Right ventricle myocardium superior (tissue), 1 donor: ENCODE data around the gene TEAD2. TPM values are rescaled to one million over a fixed set of nuclear protein-coding genes. Genes with fewer than 3 reads are reported as not detected.
A peak's percentile ranks its signal among the peaks of the same experiment; 100 is the strongest.

Experiments used
- ATAC-seq: fragments of 200-7000 bp; cut with Tn5 transposase; one replicate; pipeline ENCODE4 v1.9.1; 2020; ENCODE audit warnings: mild to moderate bottlenecking; ENCODE audit not compliant: poor library complexity
- DNase-seq: peaks from one replicate; pipeline ENCODE4 v3.0.0-alpha.2; 2020
- intact Hi-C: fragments of 100-400 bp; cut with DNase I; formaldehyde crosslinking; loops from one replicate; pipeline ENCODE4 v1.11.2; 2022
- long read RNA-seq: library from polyadenylated mRNA; unstranded; transcript quantifications from one replicate; pipeline ENCODE4 v2.0.0, GENCODE V29; 2021
- total RNA-seq: library from RNA; stranded (reverse); fragmentation: NEBNext Ultra II Directional; extraction: Animal tissue kit (Norgen Biotek cat#: 25700); gene quantifications from one replicate; pipeline ENCODE4 v1.2.1, GENCODE V29; 2021
- donor health status: DM: no; HTN: yes; CAD: no; lungs with severe emphysema.

TEAD2 gene
- total RNA-seq: 57.9 TPM
- long read RNA-seq, transcript TEAD2-204 (13 exons, 2,141 nt): minor isoform, 6 of 192 reads
- long read RNA-seq, transcript TEAD2-201 (12 exons, 2,164 nt): major isoform, 31 of 192 reads
- long read RNA-seq, partial matches to known transcripts: 47 of 192 reads
- long read RNA-seq, other reads (novel, unspliced or antisense): 105 of 192 reads

GRCh38 chr19:49362048-49362928, at the start of gene TEAD2:
TEAD2 (minus strand) TSS chr19:49362416; CDS start chr19:49360075, 2,341 bp downstream.
- DNase-seq (peak; percentile 86), ATAC-seq (peak; percentile 77)
- intact Hi-C loops: no loop called here

DNA sequence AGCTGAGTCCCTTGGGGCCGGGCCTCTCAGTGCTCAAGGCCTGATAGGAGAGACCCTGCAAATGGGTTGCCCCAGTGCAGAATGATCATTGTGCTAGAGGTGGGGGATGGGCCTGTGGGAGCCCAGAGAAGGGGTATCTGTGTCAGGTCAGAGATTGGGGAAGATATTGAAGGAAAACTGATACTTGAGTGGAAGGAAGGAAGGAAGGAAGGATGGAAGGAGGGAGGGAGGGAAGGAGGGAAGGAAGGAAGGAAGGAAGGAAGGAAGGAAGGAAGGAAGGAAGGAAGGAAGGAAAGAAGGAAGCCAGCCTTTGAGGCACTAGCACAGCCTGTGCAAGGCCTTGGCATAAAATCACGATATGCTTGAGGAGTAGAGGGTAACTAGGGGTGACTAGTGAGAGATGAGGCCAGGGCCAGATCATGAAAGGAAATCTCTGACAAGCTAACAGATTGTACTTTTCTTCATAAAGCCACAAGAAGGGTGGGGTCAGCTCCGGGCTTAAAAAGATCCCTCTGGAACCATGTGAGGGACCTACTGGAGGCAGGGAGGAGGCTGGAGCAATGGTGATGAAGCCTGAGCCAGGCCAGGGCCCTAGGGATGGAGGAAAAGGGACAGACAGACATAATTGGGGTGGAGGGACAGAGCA, 49.6 kb upstream of the TEAD2 start:
- no peak for DNase-seq
- no peak for ATAC-seq
- intact Hi-C loops: no loop called here

DNA sequence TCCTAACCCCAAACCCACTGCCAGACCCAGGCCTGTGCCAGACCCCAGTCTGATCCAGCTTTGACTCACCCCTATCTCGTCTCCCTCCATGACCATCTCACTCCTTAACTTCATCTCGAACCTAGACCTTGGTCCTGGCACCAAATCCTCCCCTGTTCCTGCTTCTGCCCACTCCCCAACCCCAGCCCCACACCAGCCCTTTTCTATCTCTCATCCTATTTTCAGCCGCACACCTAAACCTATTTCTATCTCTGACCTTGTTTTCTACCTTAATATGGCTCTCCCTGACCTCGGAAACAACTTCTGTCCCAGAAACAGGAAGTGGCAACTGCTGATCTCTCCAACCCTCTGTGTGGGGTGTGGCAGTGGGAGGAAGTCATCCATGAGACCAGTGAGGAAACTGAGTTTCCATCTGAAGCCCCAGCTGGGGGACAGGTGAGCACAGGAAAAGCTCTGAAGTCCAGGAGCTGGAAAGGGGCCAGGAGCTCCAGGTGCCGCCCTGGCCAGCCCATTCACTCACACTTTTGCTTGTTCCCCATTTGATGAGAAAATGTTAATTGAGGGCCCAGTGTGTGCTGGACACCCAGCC, 47.3 kb upstream of the TEAD2 start:
- ATAC-seq (no peak), DNase-seq (no peak)
- intact Hi-C loops: no loop called here

GRCh38 chr19:49408816-49409440, 46.7 kb upstream of the TEAD2 start:
- ATAC-seq (no peak), DNase-seq (no peak)
- intact Hi-C loops: no loop called here

DNA sequence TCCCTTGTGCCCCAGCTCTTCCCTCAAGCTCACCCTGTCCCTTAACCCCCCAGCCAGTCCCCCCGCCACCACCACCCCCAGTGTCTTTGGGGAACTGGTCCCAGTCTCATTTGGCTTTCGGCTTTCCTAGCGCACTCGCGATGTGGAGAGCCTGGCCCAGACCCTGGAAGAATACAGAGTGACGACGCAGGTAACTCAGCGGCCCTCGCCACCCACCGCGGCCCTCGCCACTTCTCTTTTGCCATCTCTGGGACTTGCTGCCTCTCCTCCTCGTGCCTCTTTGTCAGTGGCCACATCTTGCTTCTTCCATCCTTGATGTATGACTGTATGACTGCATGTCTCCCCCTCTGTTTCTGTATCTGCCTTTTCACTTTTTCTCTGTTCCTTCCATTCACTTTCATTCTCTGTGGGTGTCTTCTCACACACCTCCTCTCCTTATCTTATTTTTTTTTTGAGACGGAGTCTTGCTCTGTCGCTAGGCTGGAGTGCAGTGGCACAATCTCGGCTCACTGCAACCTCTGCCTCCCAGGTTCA, 45.3 kb upstream of the TEAD2 start:
- ATAC-seq (no peak), DNase-seq (no peak)
- intact Hi-C loops: no loop called here

GRCh38 chr19:49407079-49407478, 44.9 kb upstream of the TEAD2 start:
- ATAC-seq (no peak), DNase-seq (no peak)
- intact Hi-C loops: no loop called here

DNA sequence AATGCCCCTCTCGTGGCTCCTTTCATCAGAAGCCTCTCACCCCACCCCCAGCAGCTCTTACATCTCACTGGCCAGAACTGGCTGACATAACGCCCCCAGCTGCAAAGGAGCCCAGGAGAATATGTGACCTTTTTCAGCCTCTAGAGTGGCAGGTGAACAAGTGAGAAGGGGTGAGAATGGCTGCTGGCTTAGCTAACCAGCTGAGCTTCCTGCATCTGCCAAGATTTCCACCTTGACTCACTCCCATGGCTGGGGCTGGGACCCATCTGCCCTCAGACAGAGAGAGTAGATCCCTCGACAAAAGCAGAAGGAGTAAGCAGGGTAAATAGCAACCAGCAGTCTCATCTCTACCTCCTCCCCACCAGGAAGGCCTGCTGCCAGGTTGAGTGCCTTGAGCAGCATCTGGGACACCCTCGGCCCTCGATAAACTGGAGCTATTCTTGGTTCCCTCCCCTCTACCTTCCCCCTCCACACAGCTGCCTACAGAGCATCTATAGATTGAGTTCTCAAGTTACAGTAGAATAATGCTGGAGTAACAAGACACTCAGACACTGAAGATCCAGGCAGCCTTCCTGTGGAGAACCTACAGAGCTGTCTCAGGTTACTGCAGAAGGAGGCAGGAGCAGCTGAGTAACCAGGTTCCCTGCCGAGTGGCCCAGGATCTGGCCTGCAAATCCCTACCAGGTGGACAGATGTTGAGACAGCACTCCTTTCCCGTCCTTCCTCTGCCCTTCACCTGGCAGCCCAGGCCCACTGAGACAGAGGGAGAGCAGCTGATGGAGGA, 41.4 kb upstream of the TEAD2 start:
- DNase-seq (no peak), ATAC-seq (no peak)
- intact Hi-C loops: no loop called here

DNA sequence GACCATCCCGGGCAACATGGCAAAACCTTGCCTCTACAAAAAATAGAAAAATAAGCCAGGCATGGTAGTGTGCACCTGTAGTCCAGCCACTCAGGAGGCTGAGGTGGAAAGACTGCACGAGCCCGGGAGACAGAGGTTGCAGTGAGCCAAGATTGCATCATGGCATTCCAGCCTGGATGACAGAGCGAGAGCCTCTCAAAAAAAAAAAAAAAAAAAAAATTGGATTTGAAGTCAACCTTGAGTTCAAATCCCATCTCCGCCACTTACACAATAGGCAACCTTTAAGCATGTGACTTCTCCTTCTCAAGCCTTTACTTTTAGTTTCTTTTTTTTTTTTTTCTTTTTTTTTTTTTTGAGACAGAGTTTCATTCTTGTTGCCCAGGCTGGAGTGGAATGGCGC, 37.8 kb upstream of the TEAD2 start:
- intact Hi-C loops: no loop called here
- no peak for ATAC-seq
- no peak for DNase-seq

GRCh38 chr19:49398931-49399330, 36.7 kb upstream of the TEAD2 start:
- no peak for ATAC-seq
- no peak for DNase-seq
- intact Hi-C loops: loop anchor here (10.0 kb wide), 1 partner anchor 146 kb away; no protein-coding TSS in a partner anchor

- intact Hi-C loops: loop anchor here (10.0 kb wide), 1 partner anchor 147 kb away; no protein-coding TSS in a partner anchor
- ATAC-seq: no peak
- DNase-seq: no peak
These were observed 35.9 kb upstream of the TEAD2 start for GRCh38 chr19:49398001-49398615.

GRCh38 chr19:49396738-49397505, 34.7 kb upstream of the TEAD2 start:
- intact Hi-C loops: loop anchor here (10.0 kb wide), 1 partner anchor 148 kb away; no protein-coding TSS in a partner anchor
- no peak for DNase-seq
- ATAC-seq: no peak

- DNase-seq (no peak), ATAC-seq (no peak)
- intact Hi-C loops: loop anchor here (10.0 kb wide), 1 partner anchor 149 kb away; no protein-coding TSS in a partner anchor
These were observed 33.6 kb upstream of the TEAD2 start for GRCh38 chr19:49395581-49396407.

GRCh38 chr19:49393881-49394280, 31.7 kb upstream of the TEAD2 start:
- intact Hi-C loops: loop anchor here (2.0 to 10.0 kb wide), 2 partner anchors 49 to 151 kb away; no protein-coding TSS in a partner anchor

DNA sequence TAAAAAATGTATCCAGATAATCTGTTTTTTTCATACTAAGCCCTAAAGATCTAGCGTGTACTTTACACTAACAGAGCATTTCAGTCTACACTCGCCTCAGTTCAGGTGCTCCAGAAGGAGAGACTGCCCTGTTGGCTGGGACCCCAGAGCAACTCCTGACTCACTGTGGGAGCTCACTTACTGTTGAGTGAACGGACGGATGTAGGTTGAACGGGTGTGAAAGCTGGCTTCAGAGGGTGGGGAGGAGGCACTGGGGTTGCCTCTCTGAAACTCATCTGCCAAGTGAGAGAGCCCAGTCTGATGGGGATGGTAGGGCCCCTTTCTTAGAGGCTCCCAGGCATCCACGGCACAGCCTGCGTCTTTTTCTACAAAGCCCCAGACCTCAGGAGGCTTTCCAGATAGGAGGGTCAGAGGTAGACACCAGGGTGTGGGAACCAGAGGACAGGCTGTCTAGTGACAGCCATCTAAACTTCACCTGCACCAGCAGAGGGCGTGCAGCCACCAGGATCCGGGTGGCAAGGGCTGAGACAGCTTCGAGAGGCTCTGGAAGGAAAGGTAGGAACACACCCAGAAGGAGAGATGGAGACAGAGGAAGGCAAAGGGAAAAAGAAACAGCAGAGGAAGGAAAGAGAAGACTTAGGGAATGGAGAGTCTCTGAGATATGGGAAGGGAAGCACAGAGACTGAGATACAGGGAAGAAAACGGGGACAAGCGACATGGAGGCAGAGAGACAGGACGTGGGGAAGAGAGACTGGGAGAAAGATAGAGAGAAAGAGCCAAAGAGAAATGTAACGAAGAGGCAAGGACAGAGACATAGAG, 29.6 kb upstream of the TEAD2 start:
- ATAC-seq (peak; percentile 90), DNase-seq (peak; percentile 85)
- intact Hi-C loops: loop anchor here (2.0 to 10.0 kb wide), 2 partner anchors 51 to 153 kb away; no protein-coding TSS in a partner anchor

More at GRCh38 chr19:49393881-49394280, 31.7 kb upstream of the TEAD2 start:
- no peak for DNase-seq
- no peak for ATAC-seq

- intact Hi-C loops: loop anchor here (10.0 kb wide), 1 partner anchor 154 kb away; no protein-coding TSS in a partner anchor
- DNase-seq (no peak), ATAC-seq (no peak)
These were observed 28.7 kb upstream of the TEAD2 start for GRCh38 chr19:49390929-49391359.
